Measurements from ENCODE around the gene KCTD11.
"Not testable (repeated sequence)": the region's sequence is repeated elsewhere in the genome, so short reads cannot be mapped to it uniquely, and the experiment has no call there.

The KCTD11 gene

DNA sequence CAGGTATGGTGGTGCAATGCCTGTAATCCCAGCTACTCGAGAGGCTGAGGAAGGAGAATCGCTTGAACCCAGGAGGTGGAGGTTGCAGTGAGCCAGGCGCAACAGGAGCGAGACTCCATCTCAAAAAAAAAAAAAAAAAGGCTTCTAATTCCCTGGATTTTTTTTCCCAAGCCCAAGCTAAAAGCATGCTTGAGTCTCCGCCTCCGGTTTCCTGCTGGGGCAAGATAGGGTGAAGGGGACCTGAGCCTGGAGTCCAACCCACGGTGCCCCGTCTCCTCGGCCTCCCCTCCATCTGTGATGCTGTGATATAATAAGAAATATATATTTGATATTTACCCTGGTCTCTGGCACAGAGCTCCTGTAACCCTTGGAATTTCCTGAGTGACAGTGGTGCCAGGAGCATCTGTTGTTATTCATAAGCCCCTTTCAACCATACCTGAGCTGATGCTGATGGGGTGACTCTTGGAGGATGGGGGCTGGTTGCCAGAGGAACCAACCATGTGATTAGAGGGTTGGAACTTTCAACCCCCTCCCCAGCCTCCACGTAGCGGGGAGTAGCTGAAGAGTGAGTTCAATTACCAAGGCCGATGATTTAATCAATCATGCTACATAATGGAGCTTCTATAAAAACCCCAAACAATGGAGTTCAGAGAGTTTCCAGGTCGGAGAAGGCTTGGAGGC, 16.1 kb downstream of the KCTD11 start:
- Histone ChIP-seq H3K27me3 (ENCODE audit: low read depth, low read length) (peaks cover 6% of the 10 kb centered on the region; the same call in 1 of the 2 replicates), H3K4me2 (ENCODE audit: low read length) (no peak overlapping the region), H4K20me1 (ENCODE audit: insufficient read depth, low read length) (no peaks in the 10 kb centered on the region), H3K9ac (ENCODE audit: low read length) (no peak overlapping the region), H3K9me3 (ENCODE audit: insufficient read depth, low read length) (no peaks in the 10 kb centered on the region), H3K27ac (ENCODE audit: low read length) (no peak overlapping the region), H3K4me1 (ENCODE audit: low read length) (no peaks in the 10 kb centered on the region), H3K36me3 (replicated peaks; ENCODE audit: low read depth, low read length) (no peaks in the 10 kb centered on the region), H3K79me2 (ENCODE audit: low read length) (no peaks in the 10 kb centered on the region), H3K4me3 (ENCODE audit: low read length) (no peak overlapping the region), H2AFZ (ENCODE audit: low read depth, low read length) (no peak overlapping the region)
- TF ChIP-seq, protein P1, sequence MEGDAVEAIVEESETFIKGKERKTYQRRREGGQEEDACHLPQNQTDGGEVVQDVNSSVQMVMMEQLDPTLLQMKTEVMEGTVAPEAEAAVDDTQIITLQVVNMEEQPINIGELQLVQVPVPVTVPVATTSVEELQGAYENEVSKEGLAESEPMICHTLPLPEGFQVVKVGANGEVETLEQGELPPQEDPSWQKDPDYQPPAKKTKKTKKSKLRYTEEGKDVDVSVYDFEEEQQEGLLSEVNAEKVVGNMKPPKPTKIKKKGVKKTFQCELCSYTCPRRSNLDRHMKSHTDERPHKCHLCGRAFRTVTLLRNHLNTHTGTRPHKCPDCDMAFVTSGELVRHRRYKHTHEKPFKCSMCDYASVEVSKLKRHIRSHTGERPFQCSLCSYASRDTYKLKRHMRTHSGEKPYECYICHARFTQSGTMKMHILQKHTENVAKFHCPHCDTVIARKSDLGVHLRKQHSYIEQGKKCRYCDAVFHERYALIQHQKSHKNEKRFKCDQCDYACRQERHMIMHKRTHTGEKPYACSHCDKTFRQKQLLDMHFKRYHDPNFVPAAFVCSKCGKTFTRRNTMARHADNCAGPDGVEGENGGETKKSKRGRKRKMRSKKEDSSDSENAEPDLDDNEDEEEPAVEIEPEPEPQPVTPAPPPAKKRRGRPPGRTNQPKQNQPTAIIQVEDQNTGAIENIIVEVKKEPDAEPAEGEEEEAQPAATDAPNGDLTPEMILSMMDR (IDR thresholded peaks at IDR 0.05; ENCODE audit: low read depth, low read length), result no peak

DNA sequence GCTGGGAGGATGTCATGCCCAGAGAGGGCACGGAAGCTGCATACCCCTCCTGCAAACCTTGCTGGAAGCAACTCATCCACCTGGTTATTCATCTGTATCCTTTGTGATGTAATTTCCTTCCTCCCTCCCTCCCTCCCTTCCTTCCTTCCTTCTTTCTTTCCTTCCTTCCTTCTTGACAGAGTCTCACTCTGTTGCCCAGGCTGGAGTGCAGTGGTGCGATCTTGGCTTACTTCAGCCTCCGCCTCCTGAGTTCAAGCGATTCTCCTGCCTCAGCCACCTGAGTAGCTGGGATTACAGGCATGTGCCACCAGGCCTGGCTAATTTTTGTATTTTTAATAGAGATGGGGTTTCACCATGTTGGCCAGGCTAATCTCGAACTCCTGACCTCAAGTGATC, 16.6 kb downstream of the KCTD11 start:
- not testable (repeated sequence) for H3K27ac ChIP-seq (ENCODE audit: low read length); H3K4me3 ChIP-seq (ENCODE audit: low read length); H3K4me1 ChIP-seq (ENCODE audit: low read length); H3K27me3 ChIP-seq (ENCODE audit: low read depth, low read length); H3K9ac ChIP-seq (ENCODE audit: low read length); H3K36me3 ChIP-seq (replicated peaks; ENCODE audit: low read depth, low read length); H3K79me2 ChIP-seq (ENCODE audit: low read length); H2AFZ ChIP-seq (ENCODE audit: low read depth, low read length); H4K20me1 ChIP-seq (ENCODE audit: insufficient read depth, low read length); H3K4me2 ChIP-seq (ENCODE audit: low read length); H3K9me3 ChIP-seq (ENCODE audit: insufficient read depth, low read length)

GRCh38 chr17:7369825-7370224, 17.9 kb downstream of the KCTD11 start:
- no peak overlapping the region for H3K27ac ChIP-seq (ENCODE audit: low read length)
- H3K27me3 ChIP-seq (ENCODE audit: low read depth, low read length), result peaks cover 6% of the 10 kb centered on the region; the same call in 1 of the 2 replicates
- H3K9ac ChIP-seq (ENCODE audit: low read length), result no peak overlapping the region
- H3K79me2 ChIP-seq (ENCODE audit: low read length), result no peaks in the 10 kb centered on the region
- H3K4me2 ChIP-seq (ENCODE audit: low read length), result no peak overlapping the region
- no peak overlapping the region for H2AFZ ChIP-seq (ENCODE audit: low read depth, low read length)
- no peaks in the 10 kb centered on the region for H3K36me3 ChIP-seq (replicated peaks; ENCODE audit: low read depth, low read length)
- H4K20me1 ChIP-seq (ENCODE audit: insufficient read depth, low read length), result no peaks in the 10 kb centered on the region
- no peak overlapping the region for H3K4me3 ChIP-seq (ENCODE audit: low read length)
- H3K9me3 ChIP-seq (ENCODE audit: insufficient read depth, low read length), result no peaks in the 10 kb centered on the region
- H3K4me1 ChIP-seq (ENCODE audit: low read length), result no peaks in the 10 kb centered on the region
- TF ChIP-seq, protein P1 (IDR thresholded peaks at IDR 0.05; ENCODE audit: low read depth, low read length), result no peak
- TF ChIP-seq EZH2phosphoT487 (IDR thresholded peaks at IDR 0.05; ENCODE audit: low read depth), result no peak

DNA sequence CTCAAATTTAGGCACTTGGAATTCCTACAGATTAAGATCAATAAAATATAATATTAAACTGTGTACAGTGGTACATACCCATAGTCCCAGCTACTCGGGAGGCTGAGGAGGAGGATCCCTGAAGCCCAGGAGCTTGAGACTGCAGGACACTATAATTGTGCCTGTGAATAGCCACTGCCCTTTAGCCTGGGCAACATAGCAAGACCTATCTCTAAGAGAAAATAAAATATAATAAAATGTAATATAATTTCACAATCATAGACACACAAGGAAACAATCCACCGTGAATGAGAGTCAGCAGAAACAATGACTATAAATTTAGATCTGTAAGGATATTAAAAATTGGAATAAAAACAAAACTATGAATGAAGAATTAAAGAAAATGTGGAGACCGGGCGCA, 18.9 kb downstream of the KCTD11 start:
- no peak overlapping the region for H3K9ac ChIP-seq (ENCODE audit: low read length)
- H3K4me3 ChIP-seq (ENCODE audit: low read length), result no peak overlapping the region
- H2AFZ ChIP-seq (ENCODE audit: low read depth, low read length), result no peak overlapping the region
- TF ChIP-seq EZH2phosphoT487 (IDR thresholded peaks at IDR 0.05; ENCODE audit: low read depth), result no peak
- TF ChIP-seq, protein P1 (IDR thresholded peaks at IDR 0.05; ENCODE audit: low read depth, low read length), result no peak
- H3K79me2 ChIP-seq (ENCODE audit: low read length), result no peaks in the 10 kb centered on the region
- no peaks in the 10 kb centered on the region for H3K36me3 ChIP-seq (replicated peaks; ENCODE audit: low read depth, low read length)
- no peak overlapping the region for H3K4me2 ChIP-seq (ENCODE audit: low read length)
- H3K27me3 ChIP-seq (ENCODE audit: low read depth, low read length), result peaks cover 6% of the 10 kb centered on the region; the same call in 1 of the 2 replicates
- no peaks in the 10 kb centered on the region for H4K20me1 ChIP-seq (ENCODE audit: insufficient read depth, low read length)
- H3K27ac ChIP-seq (ENCODE audit: low read length), result no peak overlapping the region
- no peaks in the 10 kb centered on the region for H3K9me3 ChIP-seq (ENCODE audit: insufficient read depth, low read length)
- H3K4me1 ChIP-seq (ENCODE audit: low read length), result no peaks in the 10 kb centered on the region
